ENCODE results near the gene DGKZ.

DGKZ gene

GRCh38 chr11:46429717-46430116 lies 82.5 kb downstream of the DGKZ start:
- no peak for TF ChIP-seq CTCF (IDR thresholded peaks at IDR 0.05; ENCODE audit: low read depth, low read length, missing control alignments)
- H3K4me3 ChIP-seq (replicated peaks; ENCODE audit: low read depth, low read length): no peak overlapping the region
- DNase-seq (ENCODE audit: extremely low read depth, low read depth): no peak
